Measurements from ENCODE around the gene CCIN.

DNA sequence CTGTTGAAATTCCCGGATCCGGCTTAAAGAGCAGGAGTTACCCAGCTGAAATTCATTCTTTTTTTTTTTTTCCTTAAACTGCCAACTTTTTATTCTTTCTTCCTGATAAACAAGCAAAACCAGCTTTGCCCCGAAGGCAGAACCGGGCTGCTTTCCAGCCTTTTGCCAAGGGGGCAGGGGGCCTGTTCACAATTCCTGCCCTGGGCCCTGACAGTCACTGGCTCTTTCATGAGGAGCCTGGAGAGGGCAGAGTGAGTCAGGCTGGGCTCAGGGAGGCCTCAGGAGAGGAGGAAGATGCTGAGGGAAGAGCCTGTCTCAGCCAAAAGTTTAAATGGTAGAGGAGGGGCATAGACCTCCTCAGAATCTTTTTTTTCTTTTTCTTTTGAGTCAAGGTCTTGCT is 27.9 kb upstream of the CCIN start:
- TF ChIP-seq, protein P1, sequence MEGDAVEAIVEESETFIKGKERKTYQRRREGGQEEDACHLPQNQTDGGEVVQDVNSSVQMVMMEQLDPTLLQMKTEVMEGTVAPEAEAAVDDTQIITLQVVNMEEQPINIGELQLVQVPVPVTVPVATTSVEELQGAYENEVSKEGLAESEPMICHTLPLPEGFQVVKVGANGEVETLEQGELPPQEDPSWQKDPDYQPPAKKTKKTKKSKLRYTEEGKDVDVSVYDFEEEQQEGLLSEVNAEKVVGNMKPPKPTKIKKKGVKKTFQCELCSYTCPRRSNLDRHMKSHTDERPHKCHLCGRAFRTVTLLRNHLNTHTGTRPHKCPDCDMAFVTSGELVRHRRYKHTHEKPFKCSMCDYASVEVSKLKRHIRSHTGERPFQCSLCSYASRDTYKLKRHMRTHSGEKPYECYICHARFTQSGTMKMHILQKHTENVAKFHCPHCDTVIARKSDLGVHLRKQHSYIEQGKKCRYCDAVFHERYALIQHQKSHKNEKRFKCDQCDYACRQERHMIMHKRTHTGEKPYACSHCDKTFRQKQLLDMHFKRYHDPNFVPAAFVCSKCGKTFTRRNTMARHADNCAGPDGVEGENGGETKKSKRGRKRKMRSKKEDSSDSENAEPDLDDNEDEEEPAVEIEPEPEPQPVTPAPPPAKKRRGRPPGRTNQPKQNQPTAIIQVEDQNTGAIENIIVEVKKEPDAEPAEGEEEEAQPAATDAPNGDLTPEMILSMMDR (conservative IDR thresholded peaks at IDR 0.05) = no peak; the same call in 1 of the 2 replicates
- TF ChIP-seq EZH2 (IDR thresholded peaks at IDR 0.05; ENCODE audit: low read depth) = no peak

All from PC-9 (cell line).